Measurements from ENCODE around the gene TCF7L1. TPM values are rescaled to one million over a fixed set of nuclear protein-coding genes. Genes with fewer than 3 reads are reported as not detected.

TCF7L1 gene
- polyA plus RNA-seq, 1 donor from 2014 or later: not detected

DNA sequence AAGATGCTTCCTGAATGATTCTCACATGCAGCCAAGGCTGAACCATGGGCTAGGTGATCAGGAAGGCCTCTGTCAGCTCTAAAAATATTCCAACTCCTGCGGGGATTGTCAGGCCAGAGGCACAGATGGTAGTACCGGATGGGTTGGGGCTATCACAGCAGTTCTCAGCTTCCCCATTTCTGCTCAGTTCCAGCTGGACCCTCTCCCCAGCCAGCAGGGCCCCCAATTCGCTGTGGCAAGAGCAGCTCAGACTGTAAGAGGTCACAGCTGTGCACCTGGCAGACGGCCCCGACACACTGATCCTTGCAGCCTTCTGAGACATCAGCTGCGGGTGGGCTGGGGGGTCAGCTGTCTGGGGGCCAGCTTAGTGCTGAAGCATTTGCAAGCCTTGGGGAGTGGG is 43.6 kb upstream of the TCF7L1 start:
- H3K27me3 ChIP-seq (ENCODE audit: insufficient read depth, low read depth, low read length): no peaks in the 10 kb centered on the region
- H3K9ac ChIP-seq (ENCODE audit: low read length): no peak overlapping the region
- TF ChIP-seq EZH2 (IDR thresholded peaks at IDR 0.05; ENCODE audit: borderline replicate concordance, insufficient read depth, low read length, poor library complexity, severe bottlenecking) (no peak), POLR2AphosphoS5 (IDR thresholded peaks at IDR 0.05) (no peak), RAD21 (conservative IDR thresholded peaks at IDR 0.05) (no peak), EP300 (conservative IDR thresholded peaks at IDR 0.05; ENCODE audit: poor library complexity, severe bottlenecking) (no peak), SMC3 (conservative IDR thresholded peaks at IDR 0.05; ENCODE audit: poor library complexity) (no peak), TAF1 (IDR thresholded peaks at IDR 0.05; ENCODE audit: low read depth) (no peak), MXI1 (conservative IDR thresholded peaks at IDR 0.05; ENCODE audit: poor library complexity, severe bottlenecking) (no peak)
- TF ChIP-seq, protein P1, sequence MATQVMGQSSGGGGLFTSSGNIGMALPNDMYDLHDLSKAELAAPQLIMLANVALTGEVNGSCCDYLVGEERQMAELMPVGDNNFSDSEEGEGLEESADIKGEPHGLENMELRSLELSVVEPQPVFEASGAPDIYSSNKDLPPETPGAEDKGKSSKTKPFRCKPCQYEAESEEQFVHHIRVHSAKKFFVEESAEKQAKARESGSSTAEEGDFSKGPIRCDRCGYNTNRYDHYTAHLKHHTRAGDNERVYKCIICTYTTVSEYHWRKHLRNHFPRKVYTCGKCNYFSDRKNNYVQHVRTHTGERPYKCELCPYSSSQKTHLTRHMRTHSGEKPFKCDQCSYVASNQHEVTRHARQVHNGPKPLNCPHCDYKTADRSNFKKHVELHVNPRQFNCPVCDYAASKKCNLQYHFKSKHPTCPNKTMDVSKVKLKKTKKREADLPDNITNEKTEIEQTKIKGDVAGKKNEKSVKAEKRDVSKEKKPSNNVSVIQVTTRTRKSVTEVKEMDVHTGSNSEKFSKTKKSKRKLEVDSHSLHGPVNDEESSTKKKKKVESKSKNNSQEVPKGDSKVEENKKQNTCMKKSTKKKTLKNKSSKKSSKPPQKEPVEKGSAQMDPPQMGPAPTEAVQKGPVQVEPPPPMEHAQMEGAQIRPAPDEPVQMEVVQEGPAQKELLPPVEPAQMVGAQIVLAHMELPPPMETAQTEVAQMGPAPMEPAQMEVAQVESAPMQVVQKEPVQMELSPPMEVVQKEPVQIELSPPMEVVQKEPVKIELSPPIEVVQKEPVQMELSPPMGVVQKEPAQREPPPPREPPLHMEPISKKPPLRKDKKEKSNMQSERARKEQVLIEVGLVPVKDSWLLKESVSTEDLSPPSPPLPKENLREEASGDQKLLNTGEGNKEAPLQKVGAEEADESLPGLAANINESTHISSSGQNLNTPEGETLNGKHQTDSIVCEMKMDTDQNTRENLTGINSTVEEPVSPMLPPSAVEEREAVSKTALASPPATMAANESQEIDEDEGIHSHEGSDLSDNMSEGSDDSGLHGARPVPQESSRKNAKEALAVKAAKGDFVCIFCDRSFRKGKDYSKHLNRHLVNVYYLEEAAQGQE (IDR thresholded peaks at IDR 0.05; ENCODE audit: borderline replicate concordance): no peak
- TF ChIP-seq, protein P2, sequence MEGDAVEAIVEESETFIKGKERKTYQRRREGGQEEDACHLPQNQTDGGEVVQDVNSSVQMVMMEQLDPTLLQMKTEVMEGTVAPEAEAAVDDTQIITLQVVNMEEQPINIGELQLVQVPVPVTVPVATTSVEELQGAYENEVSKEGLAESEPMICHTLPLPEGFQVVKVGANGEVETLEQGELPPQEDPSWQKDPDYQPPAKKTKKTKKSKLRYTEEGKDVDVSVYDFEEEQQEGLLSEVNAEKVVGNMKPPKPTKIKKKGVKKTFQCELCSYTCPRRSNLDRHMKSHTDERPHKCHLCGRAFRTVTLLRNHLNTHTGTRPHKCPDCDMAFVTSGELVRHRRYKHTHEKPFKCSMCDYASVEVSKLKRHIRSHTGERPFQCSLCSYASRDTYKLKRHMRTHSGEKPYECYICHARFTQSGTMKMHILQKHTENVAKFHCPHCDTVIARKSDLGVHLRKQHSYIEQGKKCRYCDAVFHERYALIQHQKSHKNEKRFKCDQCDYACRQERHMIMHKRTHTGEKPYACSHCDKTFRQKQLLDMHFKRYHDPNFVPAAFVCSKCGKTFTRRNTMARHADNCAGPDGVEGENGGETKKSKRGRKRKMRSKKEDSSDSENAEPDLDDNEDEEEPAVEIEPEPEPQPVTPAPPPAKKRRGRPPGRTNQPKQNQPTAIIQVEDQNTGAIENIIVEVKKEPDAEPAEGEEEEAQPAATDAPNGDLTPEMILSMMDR (IDR thresholded peaks at IDR 0.05; ENCODE audit: poor library complexity, severe bottlenecking): no peak
- no peak overlapping the region for H2AFZ ChIP-seq (ENCODE audit: low read depth, low read length)
- no peak overlapping the region for H3K4me3 ChIP-seq (ENCODE audit: low read length)
- no peaks in the 10 kb centered on the region for H3F3A ChIP-seq (ENCODE audit: insufficient read depth, low read length, poor library complexity, severe bottlenecking)
- H3K27ac ChIP-seq (ENCODE audit: low read length): no peak overlapping the region
- H3K36me3 ChIP-seq (ENCODE audit: insufficient read depth, low read length): no peaks in the 10 kb centered on the region
- H3K4me2 ChIP-seq (ENCODE audit: low read length): no peak overlapping the region
- H4K20me1 ChIP-seq (ENCODE audit: insufficient read depth): no peaks in the 10 kb centered on the region
- no peaks in the 10 kb centered on the region for H3K9me2 ChIP-seq (ENCODE audit: insufficient read depth, low read length)
- H3K79me2 ChIP-seq (replicated peaks; ENCODE audit: insufficient read depth, low read length): no peaks in the 10 kb centered on the region
- peaks cover 3% of the 10 kb centered on the region for H3K9me3 ChIP-seq (ENCODE audit: low read length)

DNA sequence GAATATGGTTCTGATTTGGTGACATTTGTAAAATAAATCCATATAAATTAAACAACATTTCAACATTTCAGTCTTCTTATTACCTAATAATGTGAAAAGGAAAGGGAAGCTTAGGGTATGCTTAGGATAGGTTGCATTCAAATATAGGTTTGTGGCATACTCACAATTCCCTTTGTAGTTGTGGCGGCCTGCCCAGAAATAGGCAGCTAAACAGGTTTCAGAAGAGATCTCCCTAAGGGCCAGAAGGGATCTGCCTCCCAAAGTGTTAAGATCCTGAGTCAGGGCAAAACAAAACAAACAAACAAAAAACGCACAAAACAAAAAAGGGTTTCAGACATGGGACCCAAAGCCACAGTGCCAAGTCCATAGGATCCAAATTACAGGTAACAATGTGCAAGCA is 41.4 kb upstream of the TCF7L1 start:
- H3K79me2 ChIP-seq (replicated peaks; ENCODE audit: insufficient read depth, low read length): no peaks in the 10 kb centered on the region
- H3F3A ChIP-seq (ENCODE audit: insufficient read depth, low read length, poor library complexity, severe bottlenecking): no peaks in the 10 kb centered on the region
- H3K4me2 ChIP-seq (ENCODE audit: low read length): no peak overlapping the region
- H3K4me3 ChIP-seq (ENCODE audit: low read length): no peak overlapping the region
- H3K27me3 ChIP-seq (ENCODE audit: insufficient read depth, low read depth, low read length): no peaks in the 10 kb centered on the region
- peaks cover 3% of the 10 kb centered on the region for H3K9me3 ChIP-seq (ENCODE audit: low read length)
- H3K27ac ChIP-seq (ENCODE audit: low read length): no peak overlapping the region
- TF ChIP-seq RAD21 (conservative IDR thresholded peaks at IDR 0.05) (no peak), EZH2 (IDR thresholded peaks at IDR 0.05; ENCODE audit: borderline replicate concordance, insufficient read depth, low read length, poor library complexity, severe bottlenecking) (no peak), SMC3 (conservative IDR thresholded peaks at IDR 0.05; ENCODE audit: poor library complexity) (no peak), TAF1 (IDR thresholded peaks at IDR 0.05; ENCODE audit: low read depth) (no peak), EP300 (conservative IDR thresholded peaks at IDR 0.05; ENCODE audit: poor library complexity, severe bottlenecking) (no peak), POLR2AphosphoS5 (IDR thresholded peaks at IDR 0.05) (no peak), MXI1 (conservative IDR thresholded peaks at IDR 0.05; ENCODE audit: poor library complexity, severe bottlenecking) (no peak)
- TF ChIP-seq, protein P1 (IDR thresholded peaks at IDR 0.05; ENCODE audit: borderline replicate concordance): no peak
- TF ChIP-seq, protein P2 (IDR thresholded peaks at IDR 0.05; ENCODE audit: poor library complexity, severe bottlenecking): no peak
- H3K36me3 ChIP-seq (ENCODE audit: insufficient read depth, low read length): no peaks in the 10 kb centered on the region
- no peaks in the 10 kb centered on the region for H3K9me2 ChIP-seq (ENCODE audit: insufficient read depth, low read length)
- no peak overlapping the region for H2AFZ ChIP-seq (ENCODE audit: low read depth, low read length)
- no peak overlapping the region for H3K9ac ChIP-seq (ENCODE audit: low read length)
- H4K20me1 ChIP-seq (ENCODE audit: insufficient read depth): no peaks in the 10 kb centered on the region
